ENCODE measurements around the gene LYPD5. TPM values are rescaled to one million over a fixed set of nuclear protein-coding genes. Genes with fewer than 3 reads are reported as not detected.
A peak's percentile ranks its signal among the peaks of the same experiment; 100 is the strongest.

Gene LYPD5
- total RNA-seq, 1 donor from 2014 or later, result not detected

DNA sequence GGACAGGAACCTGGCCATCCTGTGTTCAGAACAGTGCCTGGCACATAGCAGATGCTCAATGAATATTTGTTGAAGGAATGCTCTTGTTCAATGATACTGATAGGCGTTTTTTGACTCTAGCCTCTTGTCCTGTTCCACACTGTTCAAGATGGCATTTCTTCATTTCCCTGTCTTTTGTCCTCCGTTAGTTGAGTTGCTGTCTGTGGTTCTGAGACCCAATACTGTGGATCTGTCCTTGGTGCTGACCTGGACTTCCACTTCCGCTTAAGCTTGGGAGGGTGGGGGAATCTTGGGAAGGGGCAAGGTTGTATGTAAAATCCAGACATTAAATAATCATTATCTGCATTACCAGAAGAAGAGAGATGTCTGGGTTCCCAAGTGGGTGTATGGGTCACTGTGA lies 13.2 kb downstream of the LYPD5 start:
- no peak overlapping the region for H3K4me3 Mint-ChIP-seq
- TF ChIP-seq, protein P1, sequence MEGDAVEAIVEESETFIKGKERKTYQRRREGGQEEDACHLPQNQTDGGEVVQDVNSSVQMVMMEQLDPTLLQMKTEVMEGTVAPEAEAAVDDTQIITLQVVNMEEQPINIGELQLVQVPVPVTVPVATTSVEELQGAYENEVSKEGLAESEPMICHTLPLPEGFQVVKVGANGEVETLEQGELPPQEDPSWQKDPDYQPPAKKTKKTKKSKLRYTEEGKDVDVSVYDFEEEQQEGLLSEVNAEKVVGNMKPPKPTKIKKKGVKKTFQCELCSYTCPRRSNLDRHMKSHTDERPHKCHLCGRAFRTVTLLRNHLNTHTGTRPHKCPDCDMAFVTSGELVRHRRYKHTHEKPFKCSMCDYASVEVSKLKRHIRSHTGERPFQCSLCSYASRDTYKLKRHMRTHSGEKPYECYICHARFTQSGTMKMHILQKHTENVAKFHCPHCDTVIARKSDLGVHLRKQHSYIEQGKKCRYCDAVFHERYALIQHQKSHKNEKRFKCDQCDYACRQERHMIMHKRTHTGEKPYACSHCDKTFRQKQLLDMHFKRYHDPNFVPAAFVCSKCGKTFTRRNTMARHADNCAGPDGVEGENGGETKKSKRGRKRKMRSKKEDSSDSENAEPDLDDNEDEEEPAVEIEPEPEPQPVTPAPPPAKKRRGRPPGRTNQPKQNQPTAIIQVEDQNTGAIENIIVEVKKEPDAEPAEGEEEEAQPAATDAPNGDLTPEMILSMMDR (conservative IDR thresholded peaks at IDR 0.05), result no peak
- no peaks in the 10 kb centered on the region for H3K36me3 Mint-ChIP-seq (ENCODE audit: low read depth)
- H3K4me1 Mint-ChIP-seq, result peaks cover 12% of the 10 kb centered on the region
- H3K27ac Mint-ChIP-seq (ENCODE audit: unreplicated experiment), result no peak overlapping the region
- H3K27me3 Mint-ChIP-seq (ENCODE audit: low read depth), result peaks cover 46% of the 10 kb centered on the region
- DNase-seq (ENCODE audit: low read depth, low spot score), result no peak
- H3K9me3 Mint-ChIP-seq, result no peaks in the 10 kb centered on the region

DNA sequence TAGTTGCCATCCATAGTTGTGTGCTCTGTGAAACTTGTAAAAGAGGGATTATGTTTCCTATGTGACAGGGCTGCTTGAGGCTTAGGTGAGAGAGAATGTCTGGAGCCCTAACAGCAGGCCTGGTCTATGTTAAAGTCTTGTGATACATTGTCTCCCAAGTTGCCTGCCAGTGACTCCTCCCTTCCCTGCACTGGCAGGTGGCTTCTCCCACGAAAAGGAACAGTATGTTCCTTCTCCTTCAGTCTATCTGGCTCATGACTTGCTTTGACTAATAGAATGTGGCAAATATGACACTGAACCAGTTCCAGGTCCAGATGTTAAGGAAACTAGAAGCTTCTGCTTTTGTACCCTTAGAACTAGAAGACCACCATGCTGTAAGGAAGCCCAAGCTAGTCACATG lies 15.6 kb downstream of the LYPD5 start:
- Mint-ChIP-seq H3K27me3 (ENCODE audit: low read depth) (peaks cover 34% of the 10 kb centered on the region), H3K4me1 (peaks cover 28% of the 10 kb centered on the region), H3K9me3 (no peaks in the 10 kb centered on the region), H3K4me3 (no peak overlapping the region), H3K27ac (ENCODE audit: unreplicated experiment) (no peak overlapping the region), H3K36me3 (ENCODE audit: low read depth) (no peaks in the 10 kb centered on the region)
- TF ChIP-seq, protein P1 (conservative IDR thresholded peaks at IDR 0.05), result no peak
- DNase-seq (ENCODE audit: low read depth, low spot score), result no peak

GRCh38 chr19:43784981-43785808 lies 17.1 kb downstream of the LYPD5 start:
- peak overlapping the region; percentile 47 for H3K4me3 Mint-ChIP-seq
- H3K27me3 Mint-ChIP-seq (ENCODE audit: low read depth), result peaks cover 28% of the 10 kb centered on the region
- no peaks in the 10 kb centered on the region for H3K9me3 Mint-ChIP-seq
- no peaks in the 10 kb centered on the region for H3K36me3 Mint-ChIP-seq (ENCODE audit: low read depth)
- no peak overlapping the region for H3K27ac Mint-ChIP-seq (ENCODE audit: unreplicated experiment)
- TF ChIP-seq, protein P1 (conservative IDR thresholded peaks at IDR 0.05), result peak; percentile 94
- peak; percentile 60 for DNase-seq (ENCODE audit: low read depth, low spot score)
- H3K4me1 Mint-ChIP-seq, result peaks cover 36% of the 10 kb centered on the region

DNA sequence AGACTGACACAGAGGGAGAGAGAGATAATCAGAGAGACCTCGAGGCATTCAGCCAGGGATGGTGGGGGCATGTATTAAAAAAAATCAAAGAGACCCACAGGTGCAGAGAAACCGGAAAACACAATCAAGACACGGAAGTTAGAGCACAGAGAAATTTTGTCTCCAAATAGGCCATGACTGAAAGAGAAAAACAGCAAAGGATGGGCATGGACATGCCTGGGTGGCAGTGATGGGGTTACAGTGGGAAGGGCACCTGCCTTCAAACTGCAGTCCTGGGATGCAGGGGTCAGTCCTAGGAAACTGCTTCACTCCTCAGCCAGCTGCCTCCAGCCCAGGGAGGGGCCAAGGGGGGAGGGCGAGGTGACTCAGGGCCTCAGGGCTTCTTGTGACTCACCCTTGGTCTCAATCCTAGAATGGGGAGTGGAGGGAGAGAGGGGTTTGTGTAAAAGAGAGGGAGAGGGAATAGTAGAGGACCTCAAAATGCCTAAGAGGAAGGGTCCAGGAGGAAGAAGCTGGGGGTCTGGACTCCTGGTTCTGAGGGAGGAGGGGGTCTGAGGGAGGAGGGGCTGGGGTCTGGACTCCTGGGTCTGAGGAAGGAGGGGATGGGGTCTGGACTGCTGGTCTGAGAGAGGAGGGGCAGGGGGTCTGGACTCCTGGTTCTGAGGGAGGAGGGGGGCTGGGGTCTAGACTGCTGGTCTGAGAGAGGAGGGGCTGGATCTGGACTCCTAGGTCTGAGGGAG lies 17.8 kb downstream of the LYPD5 start:
- H3K4me1 Mint-ChIP-seq, result peaks cover 42% of the 10 kb centered on the region
- H3K36me3 Mint-ChIP-seq (ENCODE audit: low read depth), result no peaks in the 10 kb centered on the region
- H3K4me3 Mint-ChIP-seq, result no peak overlapping the region
- no peaks in the 10 kb centered on the region for H3K9me3 Mint-ChIP-seq
- TF ChIP-seq, protein P1 (conservative IDR thresholded peaks at IDR 0.05), result no peak
- H3K27me3 Mint-ChIP-seq (ENCODE audit: low read depth), result peaks cover 20% of the 10 kb centered on the region
- no peak for DNase-seq (ENCODE audit: low read depth, low spot score)
- H3K27ac Mint-ChIP-seq (ENCODE audit: unreplicated experiment), result no peak overlapping the region

GRCh38 chr19:43783636-43784035 lies 18.6 kb downstream of the LYPD5 start:
- DNase-seq (ENCODE audit: low read depth, low spot score), result no peak
- Mint-ChIP-seq H3K4me3 (no peak overlapping the region), H3K9me3 (no peaks in the 10 kb centered on the region), H3K27me3 (ENCODE audit: low read depth) (peaks cover 14% of the 10 kb centered on the region), H3K27ac (ENCODE audit: unreplicated experiment) (no peak overlapping the region), H3K36me3 (ENCODE audit: low read depth) (no peaks in the 10 kb centered on the region), H3K4me1 (peaks cover 46% of the 10 kb centered on the region)
- TF ChIP-seq, protein P1 (conservative IDR thresholded peaks at IDR 0.05), result no peak

All from neural crest cell (in vitro differentiated cells).